GM12878 (cell line): ENCODE data around the gene GTPBP3.

Experiments used
- BRCA1 ChIP-seq: IDR thresholded peaks from 2 replicates; pipeline ENCODE4 v1.6.1; 2011; ENCODE audit warnings: low read depth, low read length, improper control_type of control experiment
- KDM1A ChIP-seq: fragments of 200-600 bp; sonication (generic); IDR thresholded peaks from 2 replicates; pipeline ENCODE4 v1.6.1; 2016; ENCODE audit warnings: borderline replicate concordance
- POLR2A ChIP-seq: IDR thresholded peaks from 2 replicates; pipeline ENCODE4 v1.6.1; 2011; ENCODE audit warnings: low read depth, mild to moderate bottlenecking, low read length
- RAD21 ChIP-seq: IDR thresholded peaks from 2 replicates; pipeline ENCODE4 v1.6.1; 2011; ENCODE audit warnings: mild to moderate bottlenecking, low read depth, low read length, moderate library complexity; ENCODE audit not compliant: insufficient read depth
- SMAD5 ChIP-seq: IDR thresholded peaks from 2 replicates; pipeline ENCODE4 v1.6.1; 2016; ENCODE audit warnings: antibody characterized with exemption, low read depth
- YBX1 ChIP-seq: fragments of 450-650 bp; IDR thresholded peaks from 2 replicates; pipeline ENCODE4 v1.6.1; 2016; ENCODE audit warnings: antibody characterized with exemption
- TF ChIP-seq, protein P1 (sequence below), 3 experiments: IDR thresholded peaks in 2 of 3; conservative IDR thresholded peaks in 1 of 3; 2 replicates each; pipeline ENCODE4 v1.5.1; 2011; ENCODE audit warnings: low read depth in 3 of 3, low read length in 3 of 3, mild to moderate bottlenecking in 3 of 3, control low read depth in 2 of 3, moderate library complexity in 2 of 3, inconsistent platforms in 1 of 3, mixed read lengths in 1 of 3; ENCODE audit not compliant: control insufficient read depth in 2 of 3, insufficient read depth in 1 of 3; ENCODE audit errors: extremely low read depth in 1 of 3
- TF ChIP-seq, protein P2 (sequence below): IDR thresholded peaks from 2 replicates; pipeline ENCODE4 v1.6.1; 2011; ENCODE audit warnings: low read depth, low read length, improper control_type of control experiment, borderline replicate concordance

DNA sequence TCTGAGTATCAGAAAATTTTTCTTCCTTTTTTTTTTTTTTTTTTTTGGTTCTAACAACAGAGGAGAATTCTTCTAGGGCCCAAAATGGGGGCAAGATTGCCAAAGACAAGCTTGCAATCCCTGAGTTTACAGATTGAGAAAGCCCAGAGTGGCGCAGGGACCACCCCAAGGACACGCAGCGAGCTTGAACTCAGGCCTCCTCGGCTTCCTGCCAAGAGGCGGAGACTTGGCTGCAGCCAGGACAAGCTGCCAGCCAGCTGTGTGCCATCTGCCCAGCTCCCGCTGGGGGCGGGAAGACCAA is 32.2 kb upstream of the GTPBP3 start:
- no peak for TF ChIP-seq RAD21
- TF ChIP-seq, protein P1, sequence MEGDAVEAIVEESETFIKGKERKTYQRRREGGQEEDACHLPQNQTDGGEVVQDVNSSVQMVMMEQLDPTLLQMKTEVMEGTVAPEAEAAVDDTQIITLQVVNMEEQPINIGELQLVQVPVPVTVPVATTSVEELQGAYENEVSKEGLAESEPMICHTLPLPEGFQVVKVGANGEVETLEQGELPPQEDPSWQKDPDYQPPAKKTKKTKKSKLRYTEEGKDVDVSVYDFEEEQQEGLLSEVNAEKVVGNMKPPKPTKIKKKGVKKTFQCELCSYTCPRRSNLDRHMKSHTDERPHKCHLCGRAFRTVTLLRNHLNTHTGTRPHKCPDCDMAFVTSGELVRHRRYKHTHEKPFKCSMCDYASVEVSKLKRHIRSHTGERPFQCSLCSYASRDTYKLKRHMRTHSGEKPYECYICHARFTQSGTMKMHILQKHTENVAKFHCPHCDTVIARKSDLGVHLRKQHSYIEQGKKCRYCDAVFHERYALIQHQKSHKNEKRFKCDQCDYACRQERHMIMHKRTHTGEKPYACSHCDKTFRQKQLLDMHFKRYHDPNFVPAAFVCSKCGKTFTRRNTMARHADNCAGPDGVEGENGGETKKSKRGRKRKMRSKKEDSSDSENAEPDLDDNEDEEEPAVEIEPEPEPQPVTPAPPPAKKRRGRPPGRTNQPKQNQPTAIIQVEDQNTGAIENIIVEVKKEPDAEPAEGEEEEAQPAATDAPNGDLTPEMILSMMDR (IDR thresholded peaks at IDR 0.05 in 2 of 3, conservative IDR thresholded peaks at IDR 0.05 in 1 of 3; ENCODE audit: control insufficient read depth in 2 of 3, extremely low read depth in 1 of 3, insufficient read depth in 1 of 3, low read depth in 3 of 3, low read length in 3 of 3): no peak
- TF ChIP-seq YBX1: no peak
- TF ChIP-seq BRCA1: no peak
- no peak for TF ChIP-seq KDM1A
- TF ChIP-seq SMAD5: no peak
- TF ChIP-seq POLR2A: no peak
- TF ChIP-seq, protein P2, sequence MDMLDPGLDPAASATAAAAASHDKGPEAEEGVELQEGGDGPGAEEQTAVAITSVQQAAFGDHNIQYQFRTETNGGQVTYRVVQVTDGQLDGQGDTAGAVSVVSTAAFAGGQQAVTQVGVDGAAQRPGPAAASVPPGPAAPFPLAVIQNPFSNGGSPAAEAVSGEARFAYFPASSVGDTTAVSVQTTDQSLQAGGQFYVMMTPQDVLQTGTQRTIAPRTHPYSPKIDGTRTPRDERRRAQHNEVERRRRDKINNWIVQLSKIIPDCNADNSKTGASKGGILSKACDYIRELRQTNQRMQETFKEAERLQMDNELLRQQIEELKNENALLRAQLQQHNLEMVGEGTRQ: no peak
